EL (cell line): ENCODE measurements around the gene DMRTB1.
A peak's percentile ranks its signal among the peaks of the same experiment; 100 is the strongest.
"Not testable (repeated sequence)": the region's sequence is repeated elsewhere in the genome, so short reads cannot be mapped to it uniquely, and the experiment has no call there.

ENCODE experiments used
- DNase-seq: peaks from one replicate; pipeline ENCODE4 v3.0.0-alpha.2; 2016

Gene DMRTB1

GRCh38 chr1:53459321-53460175, at the start of gene DMRTB1:
Gene DMRTB1, plus strand, starts transcription at chr1:53459399. Its CDS starts 55 bp downstream, at chr1:53459454.
- no peak for DNase-seq

GRCh38 chr1:53409695-53410094, 49.5 kb upstream of the DMRTB1 start:
- DNase-seq = no peak

- peak; percentile 79 for DNase-seq
These were observed 49.1 kb upstream of the DMRTB1 start for GRCh38 chr1:53410100-53410541.

- no peak for DNase-seq
These were observed 48.5 kb upstream of the DMRTB1 start for GRCh38 chr1:53410701-53411100.

- peak; percentile 55 for DNase-seq
These were observed 47.6 kb upstream of the DMRTB1 start for GRCh38 chr1:53411541-53412152.

GRCh38 chr1:53412285-53413174, 46.7 kb upstream of the DMRTB1 start:
- no peak for DNase-seq

- peak; percentile 89 for DNase-seq
These were observed 45.8 kb upstream of the DMRTB1 start for GRCh38 chr1:53413175-53414001.

GRCh38 chr1:53414632-53415031, 44.6 kb upstream of the DMRTB1 start:
- DNase-seq = no peak

- no peak for DNase-seq
These were observed 43.8 kb upstream of the DMRTB1 start for GRCh38 chr1:53415432-53415831.

- no peak for DNase-seq
These were observed 42.9 kb upstream of the DMRTB1 start for GRCh38 chr1:53416269-53416813.

- DNase-seq = no peak
These were observed 42.1 kb upstream of the DMRTB1 start for GRCh38 chr1:53417074-53417511.

GRCh38 chr1:53419034-53419433, 40.2 kb upstream of the DMRTB1 start:
- no peak for DNase-seq

- DNase-seq = peak; percentile 38
These were observed 38.9 kb upstream of the DMRTB1 start for GRCh38 chr1:53420341-53420740.

- DNase-seq = no peak
These were observed 38.0 kb upstream of the DMRTB1 start for GRCh38 chr1:53421208-53421607.

GRCh38 chr1:53430261-53430660, 28.9 kb upstream of the DMRTB1 start:
- DNase-seq = no peak

- no peak for DNase-seq
These were observed 28.4 kb upstream of the DMRTB1 start for GRCh38 chr1:53430779-53431178.

GRCh38 chr1:53431244-53431643, 28.0 kb upstream of the DMRTB1 start:
- no peak for DNase-seq

GRCh38 chr1:53431805-53432565, 27.2 kb upstream of the DMRTB1 start:
- no peak for DNase-seq

- no peak for DNase-seq
These were observed 26.6 kb upstream of the DMRTB1 start for GRCh38 chr1:53432611-53433010.

- DNase-seq = not testable (repeated sequence)
These were observed 24.7 kb upstream of the DMRTB1 start for GRCh38 chr1:53434405-53435007.

- DNase-seq = no peak
These were observed 24.0 kb upstream of the DMRTB1 start for GRCh38 chr1:53435151-53435550.
